Skeletal muscle cell (primary cell): ENCODE data around the gene OR52A1.
A peak's percentile ranks its signal among the peaks of the same experiment; 100 is the strongest.

Experiments used
- DNase-seq: peaks from one replicate; pipeline ENCODE4 v3.0.0-alpha.2; 2010; ENCODE audit warnings: low read depth
- H3K4me3 ChIP-seq: 2 replicates; pipeline ENCODE4 v1.5.1; 2011; ENCODE audit warnings: low read depth, mild to moderate bottlenecking, control low read depth, low read length, moderate library complexity

The OR52A1 gene

GRCh38 chr11:5137996-5138395 lies 16.6 kb downstream of the OR52A1 start, which contains the start of gene OR52A5:
OR52A5 (minus strand) TSS chr11:5138356; CDS start chr11:5132642, 5,714 bp downstream.
- no peak within 1 kb of the TSS for H3K4me3 ChIP-seq
- DNase-seq, result no peak

- no peak for DNase-seq
- no peak overlapping the region for H3K4me3 ChIP-seq
Observed at GRCh38 chr11:5137014-5137413, 17.5 kb downstream of the OR52A1 start.

GRCh38 chr11:5136261-5136660 lies 18.3 kb downstream of the OR52A1 start:
- no peak overlapping the region for H3K4me3 ChIP-seq
- DNase-seq, result no peak

GRCh38 chr11:5131584-5132335 lies 22.8 kb downstream of the OR52A1 start:
- no peak for DNase-seq
- no peak overlapping the region for H3K4me3 ChIP-seq

- no peak overlapping the region for H3K4me3 ChIP-seq
- no peak for DNase-seq
Observed at GRCh38 chr11:5129457-5129877, 25.1 kb downstream of the OR52A1 start.

DNA sequence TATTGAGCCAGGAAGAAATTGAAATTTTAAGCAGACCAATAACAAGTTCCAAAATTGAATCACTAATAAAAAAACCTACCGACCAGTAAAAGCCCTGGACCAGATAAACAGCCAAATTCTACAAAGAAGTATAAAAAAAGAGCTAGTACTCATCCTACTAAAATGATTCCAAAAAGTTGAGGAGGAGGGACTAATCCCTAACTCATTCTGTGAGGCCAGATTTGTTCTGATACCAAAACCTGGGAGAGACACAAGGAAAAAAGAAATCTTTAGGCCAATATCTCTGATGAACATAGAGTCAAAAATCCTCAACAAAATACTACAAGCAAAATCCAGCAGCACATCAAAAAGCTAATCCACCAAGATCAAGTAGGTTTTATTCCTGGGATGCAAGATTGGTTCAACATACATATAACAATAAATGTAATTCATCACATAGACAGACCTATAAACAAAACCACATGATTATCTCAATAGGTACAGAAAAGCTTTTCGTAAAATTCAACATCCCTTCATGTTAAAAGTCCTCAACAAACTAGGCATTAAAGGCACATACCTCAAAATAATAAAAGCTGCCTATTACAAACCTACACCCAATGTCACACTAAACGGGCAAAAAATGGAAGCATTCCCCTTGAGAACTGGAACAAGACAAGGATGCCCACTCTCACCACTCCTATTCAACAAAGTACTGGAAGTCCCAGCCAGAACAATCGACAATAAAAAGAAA lies 29.5 kb downstream of the OR52A1 start:
- DNase-seq, result no peak

GRCh38 chr11:5123802-5124521 lies 30.6 kb downstream of the OR52A1 start:
- peak; percentile 43 for DNase-seq

More for the DNA sequence above, 29.5 kb downstream of the OR52A1 start:
- no peak overlapping the region for H3K4me3 ChIP-seq

GRCh38 chr11:5118893-5119292 lies 35.7 kb downstream of the OR52A1 start:
- H3K4me3 ChIP-seq, result no peak overlapping the region
- DNase-seq, result no peak

More at GRCh38 chr11:5123802-5124521, 30.6 kb downstream of the OR52A1 start:
- H3K4me3 ChIP-seq, result no peak overlapping the region

DNA sequence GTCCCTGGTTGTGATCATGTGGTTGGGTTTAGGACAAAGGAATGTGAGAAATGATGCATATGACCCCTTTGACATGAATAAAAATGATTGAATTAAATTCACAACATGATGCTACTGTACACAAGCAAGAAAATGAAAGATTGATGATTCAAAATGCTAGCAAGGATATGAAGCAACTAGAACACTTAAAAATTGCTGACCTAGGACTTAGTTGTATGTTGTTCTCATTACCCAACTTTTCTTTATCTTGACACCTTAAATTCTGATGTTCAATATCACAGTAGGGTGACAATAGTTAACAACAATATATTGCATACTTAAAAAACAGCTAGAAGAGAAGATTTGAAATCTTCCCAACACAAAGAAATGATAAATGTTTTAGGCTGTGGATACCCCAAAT lies 37.0 kb downstream of the OR52A1 start:
- no peak for DNase-seq
- H3K4me3 ChIP-seq, result no peak overlapping the region

- no peak for DNase-seq
- H3K4me3 ChIP-seq, result no peak overlapping the region
Observed at GRCh38 chr11:5115339-5115738, 39.2 kb downstream of the OR52A1 start.

- H3K4me3 ChIP-seq, result no peak overlapping the region
- no peak for DNase-seq
Observed at GRCh38 chr11:5107285-5107684, 47.3 kb downstream of the OR52A1 start.

- no peak overlapping the region for H3K4me3 ChIP-seq
- no peak for DNase-seq
Observed at GRCh38 chr11:5103066-5103465, 51.5 kb downstream of the OR52A1 start.

GRCh38 chr11:5102246-5102645 lies 52.3 kb downstream of the OR52A1 start:
- DNase-seq, result no peak
- H3K4me3 ChIP-seq, result no peak overlapping the region

GRCh38 chr11:5096011-5096410 lies 58.5 kb downstream of the OR52A1 start:
- no peak for DNase-seq
- no peak overlapping the region for H3K4me3 ChIP-seq
